ENCODE measurements around the gene BRWD1. TPM values are rescaled to one million over a fixed set of nuclear protein-coding genes. Genes with fewer than 3 reads are reported as not detected.

The BRWD1 gene
- total RNA-seq, 1 donor from 2014 or later: 62.1 TPM

DNA sequence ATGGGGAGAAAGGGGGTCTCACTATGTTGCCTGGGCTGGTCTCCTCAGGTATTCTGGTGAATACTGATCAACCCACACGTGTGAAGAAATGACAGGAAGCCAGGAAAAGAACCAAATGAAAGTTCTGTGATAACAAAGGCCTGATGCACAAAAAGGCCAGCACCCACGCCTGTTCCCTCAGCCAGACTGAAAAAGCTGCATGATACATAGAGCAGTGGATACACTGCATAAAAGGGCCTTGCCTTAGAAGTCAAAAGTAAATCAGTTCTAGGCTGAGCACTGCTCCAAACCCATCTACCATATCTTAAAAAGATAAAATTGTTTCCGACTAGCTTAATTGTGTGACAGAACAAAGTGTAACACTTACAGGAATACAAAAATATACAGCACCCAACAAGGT, 93.3 kb downstream of the BRWD1 start:
- intact Hi-C loops (cut with DNase I): no loop called here
- peaks cover 0 to 31% of the 10 kb centered on the region in 2 donors for H3K36me3 ChIP-seq

GRCh38 chr21:39218082-39218409, 95.4 kb downstream of the BRWD1 start:
- Histone ChIP-seq H3K27ac (no peak overlapping the region), H3K36me3 (peaks cover 0 to 19% of the 10 kb centered on the region in 2 donors), H3K4me1 (no peaks in the 10 kb centered on the region), H3K9me3 (no peaks in the 10 kb centered on the region), H3K27me3 (no peaks in the 10 kb centered on the region), H3K4me3 (no peak overlapping the region)
- TF ChIP-seq POLR2AphosphoS5 (IDR thresholded peaks at IDR 0.05; ENCODE audit: insufficient read depth in 1 of 2, low read depth in 1 of 2) (no peak), POLR2A (IDR thresholded peaks at IDR 0.05) (no peak), CTCF (IDR thresholded peaks at IDR 0.05) (no peak)
- intact Hi-C loops (cut with DNase I): no loop called here
- DNase-seq (ENCODE audit: extremely low spot score in 2 of 2): no peak

More for the DNA sequence above, 93.3 kb downstream of the BRWD1 start:
- Histone ChIP-seq H3K9me3 (no peaks in the 10 kb centered on the region), H3K27ac (no peak overlapping the region), H3K4me3 (no peak overlapping the region), H3K4me1 (no peaks in the 10 kb centered on the region), H3K27me3 (no peaks in the 10 kb centered on the region)
- DNase-seq (ENCODE audit: extremely low spot score in 2 of 2): no peak
- no peak for TF ChIP-seq CTCF (IDR thresholded peaks at IDR 0.05)
- no peak for TF ChIP-seq POLR2A (IDR thresholded peaks at IDR 0.05)
- no peak for TF ChIP-seq POLR2AphosphoS5 (IDR thresholded peaks at IDR 0.05; ENCODE audit: insufficient read depth in 1 of 2, low read depth in 1 of 2)

- intact Hi-C loops (cut with DNase I): no loop called here
- Histone ChIP-seq H3K36me3 (peaks cover 0 to 19% of the 10 kb centered on the region in 2 donors), H3K4me1 (no peaks in the 10 kb centered on the region), H3K27ac (no peak overlapping the region), H3K9me3 (no peaks in the 10 kb centered on the region), H3K27me3 (no peaks in the 10 kb centered on the region), H3K4me3 (no peak overlapping the region)
- TF ChIP-seq POLR2A (IDR thresholded peaks at IDR 0.05) (no peak), CTCF (IDR thresholded peaks at IDR 0.05) (no peak), POLR2AphosphoS5 (IDR thresholded peaks at IDR 0.05; ENCODE audit: insufficient read depth in 1 of 2, low read depth in 1 of 2) (no peak)
- DNase-seq (ENCODE audit: extremely low spot score in 2 of 2): no peak
Measured at GRCh38 chr21:39217356-39218081, 95.9 kb downstream of the BRWD1 start.

DNA sequence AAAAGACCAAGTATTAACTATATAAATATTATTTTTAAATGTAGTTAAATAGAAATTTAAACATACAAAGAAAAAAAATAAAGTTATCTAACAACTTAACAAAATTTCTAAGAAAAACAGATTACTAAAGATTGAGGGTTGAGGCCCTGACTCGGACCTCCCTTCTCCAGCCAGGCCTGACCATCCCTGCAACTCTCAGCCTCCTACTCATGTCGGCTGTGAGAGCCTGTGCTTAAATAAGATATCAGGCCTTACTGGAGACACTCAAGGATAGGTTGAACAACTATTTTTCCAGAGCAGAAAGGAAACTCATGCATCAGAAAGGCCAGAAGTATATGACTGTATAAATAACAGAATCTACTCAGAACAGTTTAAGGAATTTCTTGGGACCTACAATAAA, 97.1 kb downstream of the BRWD1 start:
- intact Hi-C loops (cut with DNase I): no loop called here
- H3K36me3 ChIP-seq: peaks cover 0 to 19% of the 10 kb centered on the region in 2 donors
- no peaks in the 10 kb centered on the region for H3K4me1 ChIP-seq
- H3K9me3 ChIP-seq: no peaks in the 10 kb centered on the region
- no peaks in the 10 kb centered on the region for H3K27me3 ChIP-seq
- no peak overlapping the region for H3K4me3 ChIP-seq
- no peak overlapping the region for H3K27ac ChIP-seq
- no peak for TF ChIP-seq POLR2A (IDR thresholded peaks at IDR 0.05)
- TF ChIP-seq CTCF (IDR thresholded peaks at IDR 0.05): no peak
- no peak for TF ChIP-seq POLR2AphosphoS5 (IDR thresholded peaks at IDR 0.05; ENCODE audit: insufficient read depth in 1 of 2, low read depth in 1 of 2)
- DNase-seq (ENCODE audit: extremely low spot score in 2 of 2): no peak

DNA sequence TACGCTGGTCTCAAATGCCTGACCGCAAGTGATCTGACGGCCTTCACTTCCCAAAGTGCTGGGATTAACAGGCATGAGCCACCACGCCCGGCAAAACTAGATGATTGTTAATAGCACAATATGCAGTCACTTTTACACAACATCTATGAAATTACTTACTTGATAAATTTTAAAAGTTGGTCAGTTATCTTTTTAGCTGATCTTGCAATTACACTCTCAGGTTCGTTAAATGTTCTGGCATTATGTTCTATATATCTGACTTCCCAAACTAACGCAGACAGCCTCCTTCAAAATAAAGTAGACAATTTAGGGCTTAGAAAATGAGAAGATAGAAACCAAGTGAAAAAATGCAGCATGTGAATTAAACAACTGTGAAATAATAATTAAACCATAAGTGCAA, 98.4 kb downstream of the BRWD1 start:
- Histone ChIP-seq H3K9me3 (no peaks in the 10 kb centered on the region), H3K4me1 (no peaks in the 10 kb centered on the region), H3K27ac (no peak overlapping the region), H3K4me3 (no peak overlapping the region), H3K27me3 (no peaks in the 10 kb centered on the region), H3K36me3 (peaks cover 0 to 24% of the 10 kb centered on the region in 2 donors)
- intact Hi-C loops (cut with DNase I): no loop called here
- TF ChIP-seq POLR2AphosphoS5 (IDR thresholded peaks at IDR 0.05; ENCODE audit: insufficient read depth in 1 of 2, low read depth in 1 of 2) (no peak), CTCF (IDR thresholded peaks at IDR 0.05) (no peak), POLR2A (IDR thresholded peaks at IDR 0.05) (no peak)
- DNase-seq (ENCODE audit: extremely low spot score in 2 of 2): no peak

Measured in vagina (tissue), 2 donors.